Subcutaneous adipose tissue (tissue), 4 donors: ENCODE results near the gene CDKN3. TPM values are rescaled to one million over a fixed set of nuclear protein-coding genes. Genes with fewer than 3 reads are reported as not detected.

Experiments used
- total RNA-seq, 4 donors: library from RNA; depleted of rRNA; stranded (reverse); fragments of >200 nt; gene quantifications; one replicate each; pipeline ENCODE4 v1.1.0, GENCODE V29; 2016
- TF ChIP-seq, protein P1 (sequence below): fragments of 450-650 bp; IDR thresholded peaks from one replicate; pipeline ENCODE4 v1.5.1; 2016; ENCODE audit warnings: low read depth, mild to moderate bottlenecking, control low read depth, antibody characterized with exemption, moderate library complexity

Gene CDKN3
- total RNA-seq, 4 donors from 2014 or later: 2.6 to 4.4 TPM; not detected in 2

GRCh38 chr14:54446161-54446693, 49.4 kb downstream of the CDKN3 start:
- TF ChIP-seq, protein P1, sequence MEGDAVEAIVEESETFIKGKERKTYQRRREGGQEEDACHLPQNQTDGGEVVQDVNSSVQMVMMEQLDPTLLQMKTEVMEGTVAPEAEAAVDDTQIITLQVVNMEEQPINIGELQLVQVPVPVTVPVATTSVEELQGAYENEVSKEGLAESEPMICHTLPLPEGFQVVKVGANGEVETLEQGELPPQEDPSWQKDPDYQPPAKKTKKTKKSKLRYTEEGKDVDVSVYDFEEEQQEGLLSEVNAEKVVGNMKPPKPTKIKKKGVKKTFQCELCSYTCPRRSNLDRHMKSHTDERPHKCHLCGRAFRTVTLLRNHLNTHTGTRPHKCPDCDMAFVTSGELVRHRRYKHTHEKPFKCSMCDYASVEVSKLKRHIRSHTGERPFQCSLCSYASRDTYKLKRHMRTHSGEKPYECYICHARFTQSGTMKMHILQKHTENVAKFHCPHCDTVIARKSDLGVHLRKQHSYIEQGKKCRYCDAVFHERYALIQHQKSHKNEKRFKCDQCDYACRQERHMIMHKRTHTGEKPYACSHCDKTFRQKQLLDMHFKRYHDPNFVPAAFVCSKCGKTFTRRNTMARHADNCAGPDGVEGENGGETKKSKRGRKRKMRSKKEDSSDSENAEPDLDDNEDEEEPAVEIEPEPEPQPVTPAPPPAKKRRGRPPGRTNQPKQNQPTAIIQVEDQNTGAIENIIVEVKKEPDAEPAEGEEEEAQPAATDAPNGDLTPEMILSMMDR: no peak

DNA sequence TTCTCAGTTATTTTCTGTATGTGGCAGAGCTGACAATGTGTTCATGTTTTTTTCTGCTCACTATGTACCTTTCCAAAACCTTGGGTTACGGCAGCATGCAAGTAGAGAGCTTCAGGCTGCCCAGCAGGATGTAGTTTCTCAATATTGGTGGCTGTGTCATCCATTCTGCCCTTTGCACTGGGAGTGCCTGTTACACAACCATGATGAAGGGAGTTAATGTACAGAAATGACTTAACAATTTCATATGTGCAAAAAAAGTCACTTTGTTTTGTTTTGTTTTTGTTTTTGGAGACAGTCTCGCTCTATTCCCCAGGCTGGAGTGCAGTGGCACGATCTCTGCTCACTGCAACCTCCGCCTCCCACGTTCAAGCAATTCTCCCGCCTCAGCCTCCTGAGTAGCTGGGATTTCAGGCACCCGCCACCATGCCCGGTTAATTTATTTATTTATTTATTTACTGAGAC, 50.5 kb downstream of the CDKN3 start:
- TF ChIP-seq, protein P1: no peak

DNA sequence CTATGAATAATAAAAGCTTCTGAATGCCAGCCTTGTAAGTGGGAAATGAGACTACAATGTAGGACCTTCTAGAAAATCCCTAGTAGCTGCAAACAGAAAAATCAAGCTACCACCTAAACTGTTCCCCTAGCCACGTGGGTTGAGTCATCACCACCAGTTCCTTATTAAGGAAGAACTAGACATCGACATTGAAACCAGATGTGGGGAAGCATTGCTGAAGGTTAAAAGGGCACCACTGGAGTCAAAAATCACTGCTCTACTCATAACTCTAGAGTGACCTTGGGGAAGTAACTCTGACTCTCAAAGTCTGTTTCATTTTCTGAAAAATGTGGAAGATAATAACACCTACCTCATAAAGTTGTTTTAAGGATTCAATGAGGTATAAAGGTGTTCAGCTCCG, 53.7 kb downstream of the CDKN3 start:
- TF ChIP-seq, protein P1: no peak

GRCh38 chr14:54451121-54451601, 54.4 kb downstream of the CDKN3 start:
- TF ChIP-seq, protein P1: no peak

DNA sequence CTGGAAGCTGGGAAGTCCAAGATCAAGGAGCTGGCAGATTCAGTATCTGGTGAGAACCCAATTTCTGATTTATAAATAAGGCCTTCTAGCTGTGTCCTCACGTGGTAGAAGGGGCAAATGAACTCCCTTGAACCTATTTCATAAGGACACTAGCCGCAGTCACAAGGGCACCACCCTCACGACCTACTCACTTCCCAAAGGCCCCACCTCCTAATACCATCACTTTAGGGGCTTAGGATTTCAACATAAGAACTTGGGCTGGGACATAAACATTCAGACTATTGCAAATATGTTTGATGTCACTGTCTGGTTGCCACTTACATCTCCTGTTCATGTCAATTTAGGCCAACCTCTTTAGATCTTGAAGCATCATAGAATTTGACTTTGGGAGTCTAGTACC, 55.2 kb downstream of the CDKN3 start:
- TF ChIP-seq, protein P1: no peak

- TF ChIP-seq, protein P1: no peak
Observed at GRCh38 chr14:54453252-54453651, 56.4 kb downstream of the CDKN3 start.

DNA sequence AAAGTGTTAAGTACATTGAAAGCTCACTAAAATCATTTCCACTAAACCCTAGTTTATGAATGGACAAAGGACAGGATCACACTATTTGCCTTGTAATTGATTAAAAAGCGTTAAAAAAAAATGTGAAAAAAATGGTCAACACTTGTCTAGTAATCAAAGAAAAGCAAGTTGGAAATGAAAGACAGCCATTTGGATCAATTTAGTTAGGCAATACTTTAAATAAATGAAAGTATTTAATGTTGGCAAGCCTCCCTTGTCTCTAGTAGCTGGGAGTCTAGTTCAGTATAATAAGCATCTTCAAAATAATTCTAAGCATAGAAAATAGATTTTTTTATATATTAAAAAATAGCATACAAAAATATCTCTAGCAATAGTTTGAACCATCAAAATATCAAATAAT, 58.6 kb downstream of the CDKN3 start:
- TF ChIP-seq, protein P1: no peak
